Measurements from ENCODE around the gene CHN1. TPM values are rescaled to one million over a fixed set of nuclear protein-coding genes. Genes with fewer than 3 reads are reported as not detected.

CHN1 gene
- total RNA-seq, 4 donors from 2014 or later: 0.30 to 5.8 (median 3.6) TPM

DNA sequence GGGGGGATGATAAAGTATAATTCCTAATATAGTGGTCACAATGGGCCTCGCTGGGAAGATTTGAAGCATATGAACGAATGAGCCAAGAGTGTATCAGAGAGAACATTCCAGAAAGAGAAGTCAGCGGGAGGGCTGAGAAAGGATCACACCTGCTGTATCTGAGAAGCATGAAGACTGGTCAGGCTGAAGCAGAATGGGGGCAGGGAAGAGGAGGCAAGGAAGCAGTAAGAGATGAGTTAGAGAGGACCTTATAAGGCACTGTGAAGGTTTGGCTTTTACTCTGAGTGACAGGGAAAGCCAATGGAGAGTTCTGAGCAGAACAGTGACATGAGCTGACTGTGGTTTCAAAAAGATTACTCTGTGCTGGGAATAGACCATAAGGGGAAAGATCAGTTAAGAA lies 73.5 kb downstream of the CHN1 start:
- Histone ChIP-seq H3K27ac (no peak overlapping the region), H3K4me3 (no peak overlapping the region), H3K27me3 (no peaks in the 10 kb centered on the region), H3K36me3 (no peaks in the 10 kb centered on the region), H3K4me1 (no peaks in the 10 kb centered on the region), H3K9me3 (no peaks in the 10 kb centered on the region)
- WGBS, 2 donors: 78 to 81% methylated on average over 3 of the region's 3 CpGs
- no peak for TF ChIP-seq POLR2A (IDR thresholded peaks at IDR 0.05)
- TF ChIP-seq, protein P1, sequence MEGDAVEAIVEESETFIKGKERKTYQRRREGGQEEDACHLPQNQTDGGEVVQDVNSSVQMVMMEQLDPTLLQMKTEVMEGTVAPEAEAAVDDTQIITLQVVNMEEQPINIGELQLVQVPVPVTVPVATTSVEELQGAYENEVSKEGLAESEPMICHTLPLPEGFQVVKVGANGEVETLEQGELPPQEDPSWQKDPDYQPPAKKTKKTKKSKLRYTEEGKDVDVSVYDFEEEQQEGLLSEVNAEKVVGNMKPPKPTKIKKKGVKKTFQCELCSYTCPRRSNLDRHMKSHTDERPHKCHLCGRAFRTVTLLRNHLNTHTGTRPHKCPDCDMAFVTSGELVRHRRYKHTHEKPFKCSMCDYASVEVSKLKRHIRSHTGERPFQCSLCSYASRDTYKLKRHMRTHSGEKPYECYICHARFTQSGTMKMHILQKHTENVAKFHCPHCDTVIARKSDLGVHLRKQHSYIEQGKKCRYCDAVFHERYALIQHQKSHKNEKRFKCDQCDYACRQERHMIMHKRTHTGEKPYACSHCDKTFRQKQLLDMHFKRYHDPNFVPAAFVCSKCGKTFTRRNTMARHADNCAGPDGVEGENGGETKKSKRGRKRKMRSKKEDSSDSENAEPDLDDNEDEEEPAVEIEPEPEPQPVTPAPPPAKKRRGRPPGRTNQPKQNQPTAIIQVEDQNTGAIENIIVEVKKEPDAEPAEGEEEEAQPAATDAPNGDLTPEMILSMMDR (IDR thresholded peaks at IDR 0.05): no peak
- intact Hi-C loops (cut with DNase I): no loop called here
- no peak for DNase-seq

DNA sequence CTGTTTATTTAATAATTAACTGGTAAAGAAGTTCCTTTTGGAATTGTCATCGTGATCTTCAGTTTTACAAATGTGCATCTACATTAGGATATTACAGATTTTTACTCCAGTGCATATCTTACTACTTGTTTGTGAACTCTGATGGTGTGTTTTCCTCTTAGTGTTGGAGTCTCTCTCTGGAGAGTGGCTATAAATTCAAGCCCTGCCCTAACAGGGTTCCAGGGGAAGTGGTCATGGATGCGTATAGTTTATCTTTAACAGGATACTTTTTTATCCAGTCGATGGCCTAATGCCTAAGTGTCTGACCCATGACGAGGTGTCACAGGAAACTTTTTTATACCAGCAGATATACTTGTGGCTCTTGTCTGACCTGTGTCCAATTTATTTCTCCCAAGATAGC lies 75.4 kb downstream of the CHN1 start:
- 74 to 90% methylated on average over 4 of the region's 4 CpGs for WGBS, 2 donors
- Histone ChIP-seq H3K36me3 (no peaks in the 10 kb centered on the region), H3K9me3 (no peaks in the 10 kb centered on the region), H3K27ac (no peak overlapping the region), H3K4me3 (no peak overlapping the region), H3K27me3 (no peaks in the 10 kb centered on the region), H3K4me1 (no peaks in the 10 kb centered on the region)
- DNase-seq: no peak
- TF ChIP-seq, protein P1 (IDR thresholded peaks at IDR 0.05): no peak
- TF ChIP-seq POLR2A (IDR thresholded peaks at IDR 0.05): no peak
- intact Hi-C loops (cut with DNase I): no loop called here

DNA sequence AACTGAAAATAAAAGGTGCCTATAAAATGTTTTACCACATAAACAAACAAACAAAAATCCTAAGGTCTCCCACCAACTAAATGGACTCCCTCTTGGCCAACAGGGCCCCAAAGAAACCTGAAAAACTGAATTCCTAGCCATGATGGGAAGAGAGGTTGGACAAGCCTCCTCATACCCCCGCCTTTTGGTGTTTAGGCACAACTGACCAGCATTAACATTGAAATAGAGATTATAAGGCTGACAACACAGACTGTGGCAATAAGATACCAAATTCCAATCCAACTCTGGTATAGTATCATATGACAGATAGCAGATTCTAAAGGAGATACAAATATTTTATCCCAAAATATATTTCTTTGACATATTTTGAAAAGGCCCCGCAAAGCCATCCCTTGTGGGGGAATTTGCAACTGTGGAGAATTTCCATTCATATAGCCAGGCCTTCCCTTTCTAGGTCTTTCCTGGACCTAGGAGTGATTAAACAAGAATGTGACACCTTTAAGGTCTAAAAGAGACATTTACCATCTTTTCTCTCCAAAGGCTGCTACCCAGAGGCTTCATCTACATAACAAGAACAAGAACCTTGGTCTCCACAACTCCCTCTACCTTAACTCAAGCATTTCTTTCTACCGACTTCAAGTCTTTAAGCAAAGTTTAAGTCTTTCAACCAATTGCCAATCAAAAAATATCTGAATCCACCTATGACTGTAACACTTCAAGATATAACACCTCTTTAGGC lies 80.0 kb downstream of the CHN1 start:
- Histone ChIP-seq H3K27ac (no peak overlapping the region), H3K4me3 (no peak overlapping the region), H3K27me3 (no peaks in the 10 kb centered on the region), H3K36me3 (no peaks in the 10 kb centered on the region), H3K9me3 (no peaks in the 10 kb centered on the region), H3K4me1 (no peaks in the 10 kb centered on the region)
- TF ChIP-seq, protein P1 (IDR thresholded peaks at IDR 0.05): no peak
- no peak for TF ChIP-seq POLR2A (IDR thresholded peaks at IDR 0.05)
- DNase-seq: no peak
- WGBS, 2 donors: 77 to 89% methylated on average over 3 of the region's 3 CpGs
- intact Hi-C loops (cut with DNase I): no loop called here

DNA sequence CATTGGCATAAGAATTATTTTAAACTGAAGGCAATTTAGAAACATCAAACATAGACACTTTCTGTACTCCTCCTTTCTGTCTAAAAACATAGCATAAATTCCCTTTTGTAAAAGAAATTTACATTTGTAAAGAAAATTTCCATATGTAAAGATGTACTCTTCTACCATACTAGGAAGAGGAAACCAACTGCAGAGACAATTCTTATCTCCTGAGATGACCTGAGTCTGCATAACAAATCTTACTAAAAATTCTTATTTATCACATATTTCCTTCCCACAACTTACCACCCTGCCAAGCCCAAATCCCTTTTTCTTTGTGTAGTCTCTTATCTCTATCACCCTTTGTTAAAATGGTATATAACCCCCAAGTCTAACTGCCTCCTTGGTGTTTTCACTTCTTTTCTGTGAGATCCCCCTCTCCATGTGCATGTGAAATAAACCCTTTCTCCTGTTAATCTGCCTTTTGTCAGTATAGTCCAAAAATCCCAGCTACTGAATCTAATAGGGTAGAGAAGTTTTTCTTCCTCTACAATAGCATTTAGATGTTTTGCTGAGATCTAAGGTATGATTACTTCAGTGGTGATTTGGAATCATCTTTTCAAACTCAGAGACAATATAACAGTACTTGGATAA lies 81.0 kb downstream of the CHN1 start:
- Histone ChIP-seq H3K4me1 (no peaks in the 10 kb centered on the region), H3K27ac (no peak overlapping the region), H3K9me3 (no peaks in the 10 kb centered on the region), H3K36me3 (no peaks in the 10 kb centered on the region), H3K27me3 (no peaks in the 10 kb centered on the region), H3K4me3 (no peak overlapping the region)
- TF ChIP-seq, protein P1 (IDR thresholded peaks at IDR 0.05): no peak
- no peak for TF ChIP-seq POLR2A (IDR thresholded peaks at IDR 0.05)
- no peak for DNase-seq
- intact Hi-C loops (cut with DNase I): no loop called here

DNA sequence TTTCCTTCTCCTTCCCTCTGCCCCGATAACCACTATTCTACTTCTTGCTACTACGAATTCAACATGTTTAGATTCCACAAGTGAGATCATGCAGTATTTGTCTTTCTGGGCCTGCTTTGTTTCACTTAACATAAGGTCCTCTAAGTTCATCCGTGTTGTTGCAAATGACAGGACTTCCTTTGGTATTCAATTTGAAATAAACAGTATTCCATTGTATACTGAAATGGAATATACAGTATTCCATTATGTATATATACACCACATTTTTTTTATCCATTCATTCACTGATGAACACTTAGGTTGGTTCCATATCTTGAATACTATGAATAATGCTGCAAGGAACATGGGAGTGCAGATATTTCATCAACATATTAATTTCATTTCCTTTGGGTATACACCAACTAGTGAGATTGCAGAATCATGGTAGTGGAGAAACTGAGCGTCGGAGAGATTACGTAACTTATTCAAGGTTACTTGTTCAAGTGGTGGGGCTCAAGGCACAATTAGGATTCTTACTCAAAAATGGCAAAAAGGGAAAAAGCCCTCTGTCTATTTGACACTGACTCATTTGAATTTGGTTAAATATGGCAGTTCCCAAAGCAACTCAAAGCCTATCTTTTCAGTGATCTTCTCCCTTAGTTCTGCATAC lies 85.1 kb downstream of the CHN1 start:
- intact Hi-C loops (cut with DNase I): no loop called here
- Histone ChIP-seq H3K27me3 (no peaks in the 10 kb centered on the region), H3K27ac (no peak overlapping the region), H3K9me3 (no peaks in the 10 kb centered on the region), H3K36me3 (no peaks in the 10 kb centered on the region), H3K4me1 (no peaks in the 10 kb centered on the region), H3K4me3 (no peak overlapping the region)
- WGBS, 2 donors: 61 to 65% methylated on average over 6 of the region's 6 CpGs
- DNase-seq: no peak
- no peak for TF ChIP-seq POLR2A (IDR thresholded peaks at IDR 0.05)
- TF ChIP-seq, protein P1 (IDR thresholded peaks at IDR 0.05): no peak

Measured in esophagus squamous epithelium (tissue), 5 donors.